Adrenal gland (tissue), 12 donors: ENCODE measurements around the gene RAB9A. TPM values are rescaled to one million over a fixed set of nuclear protein-coding genes. Genes with fewer than 3 reads are reported as not detected.
A peak's percentile ranks its signal among the peaks of the same experiment; 100 is the strongest.

ENCODE experiments used
- DNase-seq, 7 donors: peaks; one replicate each; pipeline ENCODE4 v3.0.0-alpha.2; 2019 to 2020
- H3K27ac ChIP-seq, 5 donors: fragments of 200-600 bp; sonication (generic) in 4 of 5; 1 replicate in 3 of 5; 2 replicates in 2 of 5; pipeline versions ENCODE4 v1.5.1 to v1.8.0; 2016 to 2020; ENCODE audit warnings: mild to moderate bottlenecking in 1 of 5
- H3K27me3 ChIP-seq: fragments of 200-600 bp; 2 replicates; pipeline ENCODE4 v1.8.0; 2021
- H3K36me3 ChIP-seq, 2 donors: fragments of 200-600 bp; replicated peaks in 1 of 2; 1 replicate in 1 of 2; 2 replicates in 1 of 2; pipeline versions ENCODE4 v1.5.1 to v1.8.0; 2018 to 2022
- H3K4me1 ChIP-seq, 2 donors: fragments of 200-600 bp; replicated peaks in 1 of 2; 1 replicate in 1 of 2; 2 replicates in 1 of 2; pipeline versions ENCODE4 v1.5.1 to v1.8.0; 2018 to 2021
- H3K4me3 ChIP-seq, 4 donors: fragments of 200-600 bp; sonication (generic) in 3 of 4; one replicate each; pipeline ENCODE4 v1.5.1; 2016 to 2018
- H3K9me3 ChIP-seq, 3 donors: fragments of 200-600 bp; sonication (generic) in 1 of 3; replicated peaks in 1 of 3; 1 replicate in 2 of 3; 2 replicates in 1 of 3; pipeline versions ENCODE4 v1.5.1 to v1.8.0; 2016 to 2021
- CTCF ChIP-seq, 6 experiments: fragments of 450-650 bp in 4 of 6; fragments of 200-600 bp in 2 of 6; sonication (generic) in 1 of 6; IDR thresholded peaks; 1 replicate in 5 of 6; 2 replicates in 1 of 6; pipeline versions ENCODE4 v1.5.1 to v1.8.0; 2016 to 2021; ENCODE audit warnings: antibody characterized with exemption in 6 of 6, mild to moderate bottlenecking in 2 of 6, moderate library complexity in 1 of 6
- POLR2A ChIP-seq, 2 donors: fragments of 450-650 bp; IDR thresholded peaks; one replicate each; pipeline ENCODE4 v1.6.1; 2017; ENCODE audit warnings: antibody characterized with exemption in 2 of 2, mild to moderate bottlenecking in 2 of 2, moderate library complexity in 1 of 2
- WGBS, 4 donors: extraction: QIAGEN DNeasy Blood & Tissue Kit in 2 of 4; methylation state at CpG; one replicate each; pipeline versions ENCODE4 v1.1.5 to v1.1.7; 2013 to 2017; 5-methylcytosine and 5-hydroxymethylcytosine counted together
- intact Hi-C, 2 donors: fragments of 100-400 bp; cut with DNase I; formaldehyde crosslinking; loops; one replicate each; pipeline versions ENCODE4 v1.14.1 to v1.15.0; 2022 to 2023
- polyA plus RNA-seq, 3 donors: library from polyadenylated mRNA; stranded (reverse); fragments of 200-250 nt in 2 of 3; fragments of 350-450 nt in 1 of 3; fragmentation: Illumina TruSeq in 1 of 3; extraction: RNeasy Lipid Tissue Mini Kit (QIAGEN cat#74804) in 1 of 3; gene quantifications; one replicate each; pipeline ENCODE4 v1.2.3, GENCODE V29; 2013 to 2014
- total RNA-seq, 9 donors: library from RNA; depleted of rRNA in 4 of 9; stranded (reverse); fragments of >200 nt in 4 of 9; fragments of 120-200 nt in 1 of 9; fragmentation: NEBNext Ultra II Directional in 1 of 9; extraction: Animal tissue kit (Norgen Biotek cat#: 25700) in 1 of 9; gene quantifications; one replicate each; pipeline versions ENCODE4 v1.1.0 to v1.2.4, GENCODE V29; 2013 to 2023
- donor health status: healthy with polysubstance abuse.
- donor health status: Bipolar disorder and iron deficiency.
- donor health status: DM: yes; HTN: yes; CAD: no.
- donor health status: DM: no; HTN: no; CAD: no.
- donor health status: DM: no; HTN: no; CAD: no.
- donor health status: DM: yes; HTN: yes; CAD: no.

The RAB9A gene
- total and polyA plus RNA-seq, 12 donors, result 23.8 to 153 (median 66.9) TPM

DNA sequence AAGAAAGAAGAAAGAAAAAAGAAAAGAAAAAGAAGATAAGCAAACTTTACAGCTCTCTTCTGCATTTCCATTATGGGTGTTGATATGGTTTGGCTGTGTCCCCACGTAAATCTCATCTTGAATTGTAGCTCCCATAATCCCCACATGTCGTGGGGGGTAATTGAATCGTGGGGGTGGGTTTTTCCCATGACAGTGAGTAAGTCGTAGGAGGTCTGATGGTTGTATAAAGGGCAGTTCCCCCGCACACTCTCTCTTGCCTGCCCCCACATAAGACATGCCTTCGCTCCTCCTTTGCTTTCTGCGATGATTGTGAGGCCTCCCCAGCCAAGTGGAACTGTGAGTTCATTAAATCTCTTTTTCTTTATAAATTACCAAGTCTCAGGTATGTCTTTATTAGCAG lies 7.3 kb upstream of the RAB9A start:
- TF ChIP-seq POLR2A (IDR thresholded peaks at IDR 0.05) (no peak), CTCF (IDR thresholded peaks at IDR 0.05) (no peak)
- Histone ChIP-seq H3K9me3 (no peaks in the 10 kb centered on the region), H3K4me1 (no peaks in the 10 kb centered on the region), H3K36me3 (no peaks in the 10 kb centered on the region), H3K27me3 (no peaks in the 10 kb centered on the region), H3K4me3 (no peak overlapping the region), H3K27ac (no peak overlapping the region)
- intact Hi-C loops, result no loop called here
- WGBS, 4 donors, result 76 to 94% (median 82%) methylated on average over 7 of the region's 7 CpGs
- no peak for DNase-seq

DNA sequence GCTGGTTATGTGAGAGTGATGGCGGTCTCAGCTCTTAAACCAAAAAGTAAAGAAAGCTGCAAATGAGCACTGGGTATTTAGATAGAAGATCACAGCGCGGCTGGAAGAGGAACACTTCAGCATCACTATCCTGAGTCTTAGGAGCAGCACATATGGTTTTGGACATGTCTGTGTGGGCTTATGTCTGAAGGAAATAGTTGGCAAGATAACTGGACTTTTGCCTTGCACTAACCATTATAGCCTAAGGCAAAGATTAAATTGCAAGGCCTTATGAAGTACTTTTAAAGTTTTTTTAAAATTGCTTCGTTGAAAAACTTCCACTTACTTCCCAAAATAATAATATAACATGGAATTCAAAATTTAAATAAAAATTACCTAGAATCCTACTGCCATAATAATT lies 4.6 kb upstream of the RAB9A start:
- WGBS, 4 donors, result 73 to 97% (median 86%) methylated on average over 4 of the region's 4 CpGs
- no peaks in the 10 kb centered on the region for H3K27me3 ChIP-seq
- H3K4me1 ChIP-seq, result no peaks in the 10 kb centered on the region
- no peak for TF ChIP-seq POLR2A (IDR thresholded peaks at IDR 0.05)
- TF ChIP-seq CTCF (IDR thresholded peaks at IDR 0.05), result no peak
- H3K27ac ChIP-seq, result no peak overlapping the region
- H3K36me3 ChIP-seq, result no peaks in the 10 kb centered on the region
- no peak overlapping the region for H3K4me3 ChIP-seq
- intact Hi-C loops, result no loop called here
- no peak for DNase-seq
- H3K9me3 ChIP-seq, result no peaks in the 10 kb centered on the region

GRCh38 chrX:13685126-13685763 lies 3.7 kb upstream of the RAB9A start:
- Histone ChIP-seq H3K27me3 (no peaks in the 10 kb centered on the region), H3K9me3 (no peaks in the 10 kb centered on the region), H3K4me3 (no peak overlapping the region), H3K36me3 (no peaks in the 10 kb centered on the region), H3K27ac (no peak overlapping the region), H3K4me1 (no peaks in the 10 kb centered on the region)
- no peak for TF ChIP-seq CTCF (IDR thresholded peaks at IDR 0.05)
- TF ChIP-seq POLR2A (IDR thresholded peaks at IDR 0.05), result no peak
- 12 to 35% (median 24%) methylated on average over 2 to 3 of the region's 3 CpGs for WGBS, 4 donors
- intact Hi-C loops, result no loop called here
- DNase-seq, result peak in 4 of 7 donors; percentile 41 to 48 (median 46)

DNA sequence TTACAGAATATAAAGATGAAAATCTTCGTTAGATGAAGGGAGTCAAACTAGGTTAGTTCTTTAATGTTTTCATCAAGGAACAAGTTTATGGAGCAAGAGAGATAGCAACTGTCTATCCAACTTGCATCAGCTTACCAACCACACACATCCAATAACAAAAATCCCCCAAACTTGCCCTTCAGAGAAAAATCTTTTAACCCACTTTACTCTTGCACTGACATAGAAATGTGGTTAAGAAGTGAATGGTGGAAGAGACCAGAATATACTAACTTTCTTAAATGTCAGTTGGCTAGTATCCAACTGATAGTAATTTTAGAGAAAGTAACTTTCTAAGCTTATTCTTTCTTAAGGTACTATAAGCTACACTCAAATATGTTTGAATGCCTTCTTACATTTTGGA lies 1.7 kb upstream of the RAB9A start:
- WGBS, 4 donors, result 61 to 91% (median 85%) methylated on average over 1 of the region's 1 CpG

More for the DNA sequence above, 1.7 kb upstream of the RAB9A start:
- TF ChIP-seq CTCF (IDR thresholded peaks at IDR 0.05) (no peak), POLR2A (IDR thresholded peaks at IDR 0.05) (no peak)
- no peak for DNase-seq
- H3K4me1 ChIP-seq, result peaks cover 12 to 19% of the 10 kb centered on the region in 2 donors
- intact Hi-C loops, result no loop called here
- no peak overlapping the region for H3K4me3 ChIP-seq
- no peak overlapping the region for H3K27ac ChIP-seq
- no peaks in the 10 kb centered on the region for H3K27me3 ChIP-seq
- no peaks in the 10 kb centered on the region for H3K36me3 ChIP-seq
- H3K9me3 ChIP-seq, result no peaks in the 10 kb centered on the region
